Calu3 (cell line): Measurements from ENCODE around the gene XRCC2. TPM values are rescaled to one million over a fixed set of nuclear protein-coding genes. Genes with fewer than 3 reads are reported as not detected.

ENCODE experiments used
- BruUV-seq: library from RNA; stranded (reverse); fragments of 400-500 nt; replicated peaks from 2 replicates; lab custom pipeline; 2021; lab: Mats Ljungman, UMichigan
- CTCF ChIA-PET: fragments of 300-600 bp; sonication (Branson Sonifier 250); formaldehyde crosslinking; loops from one replicate; lab custom pipeline; 2022; ENCODE audit warnings: antibody characterized with exemption; lab: Charles Lee
- DNase-seq: peaks from one replicate; pipeline ENCODE4 v3.0.0; 2022
- H3K27ac Mint-ChIP-seq: one replicate; pipeline ENCODE4 v1.8.0; 2022; ENCODE audit warnings: mixed read lengths; ENCODE audit not compliant: unreplicated experiment
- H3K27me3 Mint-ChIP-seq: one replicate; pipeline ENCODE4 v1.8.0; 2022; ENCODE audit warnings: mixed read lengths; ENCODE audit not compliant: unreplicated experiment
- H3K36me3 Mint-ChIP-seq: one replicate; pipeline ENCODE4 v1.8.0; 2022; ENCODE audit warnings: mild to moderate bottlenecking, moderate library complexity, mixed read lengths; ENCODE audit not compliant: insufficient read depth, unreplicated experiment
- H3K4me1 Mint-ChIP-seq: one replicate; pipeline ENCODE4 v1.8.0; 2022; ENCODE audit warnings: mild to moderate bottlenecking, low read depth, mixed read lengths; ENCODE audit not compliant: unreplicated experiment
- H3K4me3 Mint-ChIP-seq: one replicate; pipeline ENCODE4 v1.8.0; 2022; ENCODE audit warnings: mild to moderate bottlenecking, low read depth, moderate library complexity, mixed read lengths; ENCODE audit not compliant: unreplicated experiment
- H3K9me3 Mint-ChIP-seq: one replicate; pipeline ENCODE4 v1.8.0; 2022; ENCODE audit warnings: low read depth, mixed read lengths; ENCODE audit not compliant: unreplicated experiment
- CTCF ChIP-seq: fragments of 200-600 bp; IDR thresholded peaks from one replicate; pipeline ENCODE4 v1.8.0; 2022; ENCODE audit warnings: antibody characterized with exemption; ENCODE audit not compliant: unreplicated experiment
- intact Hi-C: fragments of 100-400 bp; cut with micrococcal nuclease; formaldehyde crosslinking; loops from one replicate; pipeline ENCODE4 v1.10.0; 2022; ENCODE audit not compliant: unreplicated experiment
- total RNA-seq: library from RNA; stranded (reverse); gene quantifications from 2 replicates; pipeline ENCODE4 v1.2.3, GENCODE V29; 2022

The XRCC2 gene
- total RNA-seq, 1 experiment from 2014 or later, result 23.1 TPM

- intact Hi-C loops, result loop anchor here (10.0 kb wide), 2 partner anchors 238 to 328 kb away; partner anchors contain the start of gene KMT2C
- no peak overlapping the region for H3K4me3 Mint-ChIP-seq
- TSS peak; percentile 5 for BruUV-seq
- peaks cover 9% of the 10 kb centered on the region for H3K4me1 Mint-ChIP-seq
- no peak overlapping the region for H3K27ac Mint-ChIP-seq
- CTCF ChIA-PET, result no interaction called here
- no peak for TF ChIP-seq CTCF
- H3K36me3 Mint-ChIP-seq, result peaks cover 20% of the 10 kb centered on the region
- no peaks in the 10 kb centered on the region for H3K27me3 Mint-ChIP-seq
- H3K9me3 Mint-ChIP-seq, result no peaks in the 10 kb centered on the region
- no peak for DNase-seq
These were observed 3.3 kb downstream of the XRCC2 start for GRCh38 chr7:152672626-152673025.

GRCh38 chr7:152669758-152670157 is 6.2 kb downstream of the XRCC2 start:
- Mint-ChIP-seq H3K27me3 (no peaks in the 10 kb centered on the region), H3K9me3 (no peaks in the 10 kb centered on the region), H3K4me3 (no peak overlapping the region), H3K4me1 (peaks cover 4% of the 10 kb centered on the region), H3K27ac (no peak overlapping the region), H3K36me3 (peaks cover under 1% of the 10 kb centered on the region)
- TF ChIP-seq CTCF, result no peak
- no TSS peak for BruUV-seq
- intact Hi-C loops, result loop anchor here (10.0 kb wide), 2 partner anchors 235 to 325 kb away; partner anchors contain the start of gene KMT2C
- CTCF ChIA-PET, result no interaction called here
- DNase-seq, result no peak

GRCh38 chr7:152668975-152669374 is 7.0 kb downstream of the XRCC2 start:
- no peaks in the 10 kb centered on the region for H3K27me3 Mint-ChIP-seq
- intact Hi-C loops, result no loop called here
- TF ChIP-seq CTCF, result no peak
- H3K36me3 Mint-ChIP-seq, result peaks cover 5% of the 10 kb centered on the region
- no peaks in the 10 kb centered on the region for H3K9me3 Mint-ChIP-seq
- H3K4me1 Mint-ChIP-seq, result peaks cover 8% of the 10 kb centered on the region
- H3K4me3 Mint-ChIP-seq, result no peak overlapping the region
- DNase-seq, result no peak
- no TSS peak for BruUV-seq
- no peak overlapping the region for H3K27ac Mint-ChIP-seq
- CTCF ChIA-PET, result no interaction called here

GRCh38 chr7:152667958-152668357 is 8.0 kb downstream of the XRCC2 start:
- Mint-ChIP-seq H3K4me1 (peaks cover 8% of the 10 kb centered on the region), H3K36me3 (peaks cover 5% of the 10 kb centered on the region), H3K27ac (no peak overlapping the region), H3K27me3 (no peaks in the 10 kb centered on the region), H3K9me3 (no peaks in the 10 kb centered on the region), H3K4me3 (no peak overlapping the region)
- intact Hi-C loops, result no loop called here
- DNase-seq, result no peak
- CTCF ChIA-PET, result no interaction called here
- no peak for TF ChIP-seq CTCF
- BruUV-seq, result no TSS peak
